Stimulated activated memory B cell treated with anti-CD40 and anti-IgM and Interleukin-4, amounts not matched to agents 10 μg/mL and 1 μg/mL and 100 μg/mL, for 72 hours (primary cell): ENCODE results near the gene BEX4.
"Not testable (repeated sequence)": the region's sequence is repeated elsewhere in the genome, so short reads cannot be mapped to it uniquely, and the experiment has no call there.

Source experiments
- ATAC-seq: fragments of 150-1000 bp; cut with Tn5 transposase; 2 replicates; pipeline ENCODE4 v1.10.0; 2021
- H3K27ac Mint-ChIP-seq: one replicate; pipeline ENCODE4 v1.8.0; 2022; ENCODE audit warnings: mild to moderate bottlenecking, mixed read lengths
- H3K27me3 Mint-ChIP-seq: one replicate; pipeline ENCODE4 v1.8.0; 2022; ENCODE audit warnings: mixed read lengths
- H3K36me3 Mint-ChIP-seq: one replicate; pipeline ENCODE4 v1.8.0; 2022; ENCODE audit warnings: mixed read lengths
- H3K4me1 Mint-ChIP-seq: one replicate; pipeline ENCODE4 v1.8.0; 2022; ENCODE audit warnings: mixed read lengths
- H3K4me3 Mint-ChIP-seq: one replicate; pipeline ENCODE4 v1.8.0; 2022; ENCODE audit warnings: mild to moderate bottlenecking, moderate library complexity, mixed read lengths
- H3K9me3 Mint-ChIP-seq: one replicate; pipeline ENCODE4 v1.8.0; 2022; ENCODE audit warnings: mixed read lengths

BEX4 gene

DNA sequence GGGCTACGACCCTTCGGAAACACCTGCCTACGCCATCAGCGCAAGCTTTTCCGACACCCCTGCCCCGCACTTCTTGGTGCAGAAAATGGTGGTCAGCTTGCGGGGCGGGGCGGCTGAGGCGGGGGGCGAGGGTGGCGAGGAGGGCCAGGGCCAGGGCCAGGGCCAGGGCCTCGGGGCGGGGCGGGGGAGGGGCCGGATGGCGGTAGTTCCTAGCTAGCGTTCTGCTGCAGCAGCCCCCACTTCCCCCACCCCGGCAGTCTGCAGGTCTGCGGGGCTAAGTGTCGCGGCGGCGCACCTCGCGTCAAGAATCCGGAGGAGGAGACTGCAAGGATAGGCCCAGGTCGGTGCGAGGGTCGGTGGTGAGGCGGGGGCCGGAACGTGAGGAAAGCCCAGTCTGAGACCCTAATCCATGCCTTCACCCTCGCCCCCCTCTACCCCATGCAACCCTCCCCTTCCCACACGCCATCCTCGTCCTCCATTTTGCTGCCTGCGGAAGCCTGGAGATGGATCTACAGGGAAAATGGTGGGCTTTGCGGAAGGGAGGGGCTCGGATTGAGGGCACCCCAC, 600 bp downstream of the BEX4 start:
- peak overlapping the region; percentile 91 for H3K27ac Mint-ChIP-seq
- H3K4me3 Mint-ChIP-seq, result peak overlapping the region; percentile 94
- no peaks in the 10 kb centered on the region for H3K36me3 Mint-ChIP-seq
- H3K4me1 Mint-ChIP-seq, result peaks cover 12% of the 10 kb centered on the region
- no peaks in the 10 kb centered on the region for H3K9me3 Mint-ChIP-seq
- peak; percentile 65 for ATAC-seq
- H3K27me3 Mint-ChIP-seq, result no peaks in the 10 kb centered on the region

DNA sequence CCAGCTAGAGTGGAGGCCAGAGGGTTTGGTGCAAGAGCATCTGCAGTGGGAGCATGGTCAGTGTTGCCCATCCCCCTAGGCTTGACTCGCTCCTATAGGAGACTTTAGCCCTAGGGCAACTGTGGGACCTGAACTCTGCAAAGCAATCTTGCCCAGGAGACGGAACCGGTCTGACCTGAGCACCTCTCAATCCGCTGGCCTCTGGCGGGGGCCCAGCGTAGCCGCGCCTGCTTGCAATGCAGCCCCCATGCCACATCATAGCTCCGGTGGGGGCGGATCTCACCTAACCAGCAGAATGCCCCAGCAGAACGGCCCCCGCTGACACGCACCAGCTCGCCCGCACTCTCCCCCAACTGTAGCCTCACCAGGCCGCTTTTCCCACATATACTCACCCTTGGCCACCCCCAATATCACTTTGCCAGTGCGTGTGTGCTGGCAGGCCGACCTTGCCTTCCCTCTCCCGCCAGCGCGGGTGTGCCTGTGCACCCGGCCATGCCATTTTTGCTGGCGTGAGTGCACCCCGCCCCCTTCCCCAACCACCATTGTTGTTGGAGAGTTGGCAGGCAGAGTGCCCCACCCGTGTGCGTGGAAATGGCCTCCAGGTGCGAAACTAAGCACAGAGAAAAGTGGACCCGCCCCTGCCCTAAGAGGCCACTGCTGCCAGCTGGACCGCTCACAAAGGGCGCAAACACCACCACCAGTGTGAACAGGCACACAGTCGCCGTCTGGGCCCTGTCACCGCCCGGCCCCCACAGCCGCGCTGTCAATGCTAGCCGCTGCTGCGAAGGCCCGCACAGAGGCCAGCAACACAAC, 5.8 kb downstream of the BEX4 start:
- Mint-ChIP-seq H3K27ac (no peak overlapping the region), H3K9me3 (no peaks in the 10 kb centered on the region), H3K4me1 (peaks cover 5% of the 10 kb centered on the region), H3K36me3 (no peaks in the 10 kb centered on the region), H3K27me3 (no peaks in the 10 kb centered on the region), H3K4me3 (no peak overlapping the region)
- ATAC-seq, result no peak

GRCh38 chrX:103225918-103226317, 11.0 kb downstream of the BEX4 start:
- H3K4me1 Mint-ChIP-seq, H3K4me3 Mint-ChIP-seq, H3K27ac Mint-ChIP-seq, H3K27me3 Mint-ChIP-seq, ATAC-seq, H3K36me3 Mint-ChIP-seq, H3K9me3 Mint-ChIP-seq: not testable (repeated sequence)

DNA sequence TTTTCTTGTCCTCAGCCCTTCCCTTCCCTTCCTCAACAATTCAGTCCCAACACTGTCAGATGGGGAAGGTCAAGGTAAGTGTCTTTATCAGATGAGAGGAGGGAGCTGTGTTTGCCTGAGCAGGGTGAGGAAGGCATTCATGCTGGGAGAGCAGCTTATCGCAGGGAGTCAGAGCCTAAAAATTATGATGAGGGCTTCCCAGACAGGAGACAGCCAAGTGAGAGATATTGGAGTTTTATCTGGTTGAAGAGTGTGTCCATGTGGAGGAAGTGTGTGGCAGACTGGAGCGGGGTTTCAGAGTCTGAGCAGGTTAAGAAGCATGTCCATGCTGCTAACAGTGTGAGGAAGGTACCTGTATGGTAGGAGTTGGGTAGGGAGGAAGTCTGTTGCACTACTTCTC, 18.4 kb downstream of the BEX4 start:
- no peak overlapping the region for H3K4me3 Mint-ChIP-seq
- no peaks in the 10 kb centered on the region for H3K36me3 Mint-ChIP-seq
- H3K4me1 Mint-ChIP-seq, result no peaks in the 10 kb centered on the region
- no peak for ATAC-seq
- no peaks in the 10 kb centered on the region for H3K27me3 Mint-ChIP-seq
- no peaks in the 10 kb centered on the region for H3K9me3 Mint-ChIP-seq
- no peak overlapping the region for H3K27ac Mint-ChIP-seq

- no peak for ATAC-seq
- no peak overlapping the region for H3K4me3 Mint-ChIP-seq
- no peaks in the 10 kb centered on the region for H3K36me3 Mint-ChIP-seq
- no peaks in the 10 kb centered on the region for H3K4me1 Mint-ChIP-seq
- no peaks in the 10 kb centered on the region for H3K27me3 Mint-ChIP-seq
- no peaks in the 10 kb centered on the region for H3K9me3 Mint-ChIP-seq
- H3K27ac Mint-ChIP-seq, result no peak overlapping the region
Observed at GRCh38 chrX:103234869-103235268, 20.0 kb downstream of the BEX4 start.

GRCh38 chrX:103235608-103236007, 20.7 kb downstream of the BEX4 start:
- not testable (repeated sequence) for H3K4me3 Mint-ChIP-seq, H3K4me1 Mint-ChIP-seq, H3K36me3 Mint-ChIP-seq, H3K27ac Mint-ChIP-seq, H3K9me3 Mint-ChIP-seq, ATAC-seq, H3K27me3 Mint-ChIP-seq

- Mint-ChIP-seq H3K27me3 (no peaks in the 10 kb centered on the region), H3K4me1 (no peaks in the 10 kb centered on the region), H3K36me3 (no peaks in the 10 kb centered on the region), H3K27ac (no peak overlapping the region), H3K9me3 (no peaks in the 10 kb centered on the region), H3K4me3 (no peak overlapping the region)
- ATAC-seq, result no peak
Observed at GRCh38 chrX:103236296-103236695, 21.4 kb downstream of the BEX4 start.

DNA sequence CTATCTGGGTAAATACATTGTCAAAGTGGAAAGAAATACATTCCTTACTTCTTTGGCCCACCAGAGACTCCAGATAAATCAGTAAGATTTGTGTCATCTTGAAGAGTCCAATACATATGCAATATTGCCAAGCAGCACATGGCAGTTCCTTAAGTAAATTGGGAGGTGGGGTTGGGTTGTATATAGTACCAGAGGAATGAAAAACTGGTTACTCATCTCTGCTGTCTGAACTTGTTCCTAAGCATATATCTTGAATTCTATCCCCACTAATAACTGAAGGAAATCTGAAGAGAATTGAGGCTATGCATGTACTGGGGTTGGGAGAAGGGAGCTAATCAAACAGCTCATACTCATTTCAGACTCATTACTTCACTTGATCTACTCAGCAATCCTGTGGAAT, 25.2 kb downstream of the BEX4 start:
- no peak overlapping the region for H3K27ac Mint-ChIP-seq
- H3K9me3 Mint-ChIP-seq, result no peaks in the 10 kb centered on the region
- no peaks in the 10 kb centered on the region for H3K36me3 Mint-ChIP-seq
- no peak for ATAC-seq
- H3K4me1 Mint-ChIP-seq, result no peaks in the 10 kb centered on the region
- peaks cover 16% of the 10 kb centered on the region for H3K27me3 Mint-ChIP-seq
- no peak overlapping the region for H3K4me3 Mint-ChIP-seq

GRCh38 chrX:103248553-103248952, 33.6 kb downstream of the BEX4 start:
- Mint-ChIP-seq H3K4me3 (no peak overlapping the region), H3K36me3 (no peaks in the 10 kb centered on the region), H3K27me3 (no peaks in the 10 kb centered on the region), H3K9me3 (no peaks in the 10 kb centered on the region), H3K27ac (no peak overlapping the region), H3K4me1 (peaks cover under 1% of the 10 kb centered on the region)
- no peak for ATAC-seq

- Mint-ChIP-seq H3K4me1 (peaks cover 12% of the 10 kb centered on the region), H3K27me3 (no peaks in the 10 kb centered on the region), H3K9me3 (no peaks in the 10 kb centered on the region), H3K27ac (no peak overlapping the region), H3K36me3 (peaks cover 7% of the 10 kb centered on the region), H3K4me3 (no peak overlapping the region)
- ATAC-seq, result no peak
Observed at GRCh38 chrX:103249805-103250204, 34.9 kb downstream of the BEX4 start.

GRCh38 chrX:103250977-103251376, 36.1 kb downstream of the BEX4 start:
- Mint-ChIP-seq H3K4me1 (peaks cover 17% of the 10 kb centered on the region), H3K27me3 (no peaks in the 10 kb centered on the region), H3K36me3 (peaks cover 11% of the 10 kb centered on the region), H3K27ac (no peak overlapping the region), H3K4me3 (no peak overlapping the region), H3K9me3 (no peaks in the 10 kb centered on the region)
- ATAC-seq, result no peak

DNA sequence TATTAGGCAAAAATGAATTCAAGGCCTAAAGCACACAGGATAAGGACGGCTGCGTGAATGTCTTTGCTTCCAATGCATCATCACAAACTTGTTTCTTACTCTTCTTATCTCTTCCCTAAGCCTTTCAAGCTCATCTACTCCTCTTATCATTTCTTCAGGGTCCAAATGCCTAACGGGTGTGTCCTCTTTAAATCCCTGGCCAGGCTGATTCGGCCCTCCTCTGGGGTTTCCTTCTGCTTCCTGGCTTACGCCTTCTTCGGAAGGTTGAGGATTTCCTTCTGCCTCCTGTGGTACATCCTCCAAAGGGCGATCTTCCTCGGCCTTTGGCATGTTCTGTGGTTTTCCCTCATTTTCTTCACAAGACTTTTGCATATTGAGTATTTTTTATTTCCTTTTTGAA, 38.7 kb downstream of the BEX4 start:
- peak overlapping the region; percentile 87 for H3K27ac Mint-ChIP-seq
- peaks cover 17% of the 10 kb centered on the region for H3K4me1 Mint-ChIP-seq
- ATAC-seq, result no peak
- peak overlapping the region; percentile 87 for H3K4me3 Mint-ChIP-seq
- peaks cover 11% of the 10 kb centered on the region for H3K36me3 Mint-ChIP-seq
- H3K27me3 Mint-ChIP-seq, result no peaks in the 10 kb centered on the region
- H3K9me3 Mint-ChIP-seq, result no peaks in the 10 kb centered on the region

DNA sequence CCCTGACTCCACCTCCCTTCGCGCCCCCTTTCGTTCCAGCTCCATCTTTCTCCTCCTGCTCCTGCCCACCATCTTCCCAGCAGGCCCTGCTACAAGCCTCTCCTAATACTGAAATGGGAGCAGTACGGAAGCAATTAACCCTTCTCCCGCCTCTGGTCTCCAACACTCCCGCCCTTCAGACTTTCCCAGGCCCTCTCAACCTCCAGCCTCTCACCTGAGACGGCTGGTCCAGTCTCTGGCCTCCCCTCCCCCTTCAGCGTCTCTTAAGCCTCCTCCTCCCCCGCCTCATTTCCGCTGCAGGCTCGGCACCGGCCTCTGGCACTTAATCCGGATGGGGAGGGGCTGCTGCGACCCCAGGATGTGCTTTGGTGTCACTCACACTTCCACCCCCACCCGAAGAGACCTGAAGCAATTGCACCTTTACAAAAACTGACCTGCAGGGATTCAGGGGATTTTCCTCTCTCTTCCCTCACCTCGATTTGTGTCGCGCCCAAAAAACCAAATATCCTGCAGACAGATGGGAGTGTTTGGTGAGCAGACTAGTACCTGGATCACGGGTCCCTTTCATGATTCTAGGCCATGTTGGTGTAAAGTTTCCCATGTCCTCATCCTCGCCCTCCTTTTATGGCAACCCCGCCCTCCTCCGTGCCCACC, 39.4 kb downstream of the BEX4 start:
- Mint-ChIP-seq H3K27me3 (no peaks in the 10 kb centered on the region), H3K27ac (peak overlapping the region; percentile 87), H3K4me3 (peak overlapping the region; percentile 87), H3K36me3 (peaks cover 11% of the 10 kb centered on the region), H3K4me1 (peaks cover 17% of the 10 kb centered on the region), H3K9me3 (no peaks in the 10 kb centered on the region)
- peak; percentile 64 for ATAC-seq

DNA sequence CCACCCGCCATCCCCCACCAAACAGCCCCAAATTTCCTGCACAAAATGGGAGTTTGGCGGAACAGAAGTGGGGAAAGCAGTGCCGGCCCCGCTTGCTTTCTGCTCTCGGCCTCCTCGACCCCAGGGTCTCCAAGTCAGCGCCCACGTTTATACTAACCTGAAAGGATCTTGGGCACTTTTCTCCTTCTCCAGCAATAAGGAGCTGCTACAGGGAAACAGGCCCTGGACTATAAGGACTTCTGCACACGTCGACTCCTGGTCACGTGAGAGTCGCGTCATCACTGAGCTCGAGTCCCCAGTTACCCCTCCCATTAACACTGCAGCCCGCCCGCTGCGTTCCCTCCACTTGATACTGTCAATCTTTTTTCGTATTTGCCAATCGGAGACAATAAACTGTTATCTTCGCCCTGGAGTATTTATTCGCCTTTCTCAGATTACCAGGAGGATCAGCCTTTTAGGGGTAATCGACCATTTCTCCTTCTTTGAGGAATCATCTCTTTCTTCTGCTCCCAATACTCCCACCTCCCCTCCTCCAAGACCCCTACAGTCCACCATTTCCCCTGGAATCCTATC, 40.1 kb downstream of the BEX4 start, which contains the start of gene TCEAL8:
TSS of gene TCEAL8 (minus strand) at position 235 of the 573 bp plus-strand sequence. CDS start 1,176 bp downstream, outside the sequence.
- peaks cover 17% of the 10 kb centered on the region for H3K4me1 Mint-ChIP-seq
- no peaks in the 10 kb centered on the region for H3K9me3 Mint-ChIP-seq
- H3K36me3 Mint-ChIP-seq, result peaks cover 11% of the 10 kb centered on the region
- no peaks in the 10 kb centered on the region for H3K27me3 Mint-ChIP-seq
- peak within 1 kb of the TSS; percentile 87 for H3K27ac Mint-ChIP-seq
- peak within 1 kb of the TSS; percentile 87 for H3K4me3 Mint-ChIP-seq
- ATAC-seq, result peak; percentile 83

DNA sequence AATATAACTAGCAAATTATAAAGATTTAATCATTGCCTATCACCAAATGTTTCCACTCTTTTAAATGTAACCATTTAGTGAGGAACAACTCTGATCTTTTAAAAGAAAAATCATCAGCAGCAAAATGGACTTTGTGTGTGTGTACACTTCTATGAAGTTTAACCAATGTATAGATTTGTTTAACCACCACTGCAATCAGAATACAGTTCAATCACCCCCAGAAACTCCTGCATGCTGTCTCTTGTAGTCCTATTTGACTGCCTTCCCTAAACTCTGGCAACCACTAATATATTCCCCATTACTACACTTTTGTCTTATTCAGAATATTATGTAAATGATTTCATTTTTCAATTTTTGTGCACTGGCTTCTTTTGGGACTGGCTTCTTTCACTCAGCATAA, 41.7 kb downstream of the BEX4 start:
- H3K27ac Mint-ChIP-seq, result no peak overlapping the region
- no peaks in the 10 kb centered on the region for H3K27me3 Mint-ChIP-seq
- no peak overlapping the region for H3K4me3 Mint-ChIP-seq
- H3K9me3 Mint-ChIP-seq, result no peaks in the 10 kb centered on the region
- no peak for ATAC-seq
- peaks cover 17% of the 10 kb centered on the region for H3K4me1 Mint-ChIP-seq
- peaks cover 11% of the 10 kb centered on the region for H3K36me3 Mint-ChIP-seq
